Muscle of back (tissue), 11 donors: ENCODE measurements around the gene C2orf68. TPM values are rescaled to one million over a fixed set of nuclear protein-coding genes. Genes with fewer than 3 reads are reported as not detected.
"Not testable (repeated sequence)": the region's sequence is repeated elsewhere in the genome, so short reads cannot be mapped to it uniquely, and the experiment has no call there.

Source experiments
- DNase-seq, 3 donors: peaks; one replicate each; pipeline versions ENCODE4 v3.0.0 to v3.0.0-alpha.2; 2013
- polyA plus RNA-seq, 10 donors: library from polyadenylated mRNA; unstranded; fragments of 120-200 nt; gene quantifications; one replicate each; pipeline ENCODE4 v1.2.1, GENCODE V29; 2013; ENCODE audit not compliant: insufficient read length in 10 of 10

Gene C2orf68
- polyA plus RNA-seq, 10 donors = 35.9 to 51.2 (median 43.6) TPM

GRCh38 chr2:85600951-85601770 is 10.7 kb downstream of the C2orf68 start:
- DNase-seq = peak in 1 of 3 donors; percentile 0

- DNase-seq = peak in 1 of 3 donors; percentile 0
These were observed 11.7 kb downstream of the C2orf68 start for GRCh38 chr2:85600235-85600575.

DNA sequence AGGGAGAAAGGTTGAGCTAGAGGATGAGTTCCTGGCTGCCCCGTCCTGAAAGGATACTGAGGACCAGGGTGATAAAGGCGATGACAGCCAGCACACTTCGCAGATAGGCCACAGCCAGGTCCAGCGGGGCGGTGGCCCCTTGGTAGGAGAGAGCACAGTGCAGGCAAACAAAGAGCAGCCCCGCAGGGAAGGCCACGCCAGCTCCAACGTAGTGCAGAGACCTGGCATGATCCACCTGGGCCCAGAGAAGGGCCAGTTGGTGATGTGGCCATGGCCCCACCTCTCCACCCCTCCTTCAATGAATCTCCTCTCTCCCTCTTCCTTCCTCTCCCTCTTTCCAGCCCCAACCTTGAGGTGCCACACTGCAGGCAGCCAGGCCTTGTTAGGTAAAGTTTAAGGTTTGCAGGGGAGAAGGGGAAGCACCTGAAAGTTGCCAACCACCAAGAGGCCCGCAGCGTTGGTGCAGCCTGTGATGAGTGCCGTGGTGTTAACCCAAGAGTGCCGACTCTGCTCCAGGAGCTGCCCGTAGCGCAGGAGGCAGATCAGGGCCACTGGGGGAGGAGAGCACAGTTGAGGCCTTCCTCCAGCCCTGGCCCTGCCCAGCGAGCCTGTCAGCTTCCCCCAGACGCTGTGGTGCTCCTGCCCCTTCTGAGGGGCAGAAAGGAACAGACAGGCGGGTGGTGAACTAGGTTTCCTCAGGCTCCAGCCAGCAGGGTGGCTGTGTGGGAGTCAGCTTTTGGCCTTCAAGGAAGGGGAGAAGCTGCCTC is 12.2 kb downstream of the C2orf68 start:
- DNase-seq = peak in 1 of 3 donors; percentile 1

GRCh38 chr2:85598594-85599340 is 13.1 kb downstream of the C2orf68 start:
- DNase-seq = no peak

GRCh38 chr2:85597241-85597640 is 14.6 kb downstream of the C2orf68 start:
- DNase-seq = no peak

GRCh38 chr2:85596486-85597143 is 15.3 kb downstream of the C2orf68 start:
- no peak for DNase-seq

DNA sequence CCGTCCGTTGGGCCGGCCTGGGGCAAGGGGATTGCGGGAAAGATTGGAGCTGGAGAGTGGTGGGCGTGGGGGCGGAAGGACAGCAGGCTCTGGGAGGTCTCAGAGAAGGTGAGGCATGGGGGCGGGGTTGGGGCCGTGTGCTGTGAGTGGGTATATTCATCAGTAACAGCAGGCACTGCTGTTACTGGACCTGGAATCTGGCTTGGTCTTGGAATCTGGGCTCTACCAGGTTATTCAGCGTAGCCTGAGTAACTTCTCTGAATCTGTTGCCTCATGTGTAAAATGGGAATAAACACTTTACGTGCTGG is 15.9 kb downstream of the C2orf68 start:
- DNase-seq = no peak

DNA sequence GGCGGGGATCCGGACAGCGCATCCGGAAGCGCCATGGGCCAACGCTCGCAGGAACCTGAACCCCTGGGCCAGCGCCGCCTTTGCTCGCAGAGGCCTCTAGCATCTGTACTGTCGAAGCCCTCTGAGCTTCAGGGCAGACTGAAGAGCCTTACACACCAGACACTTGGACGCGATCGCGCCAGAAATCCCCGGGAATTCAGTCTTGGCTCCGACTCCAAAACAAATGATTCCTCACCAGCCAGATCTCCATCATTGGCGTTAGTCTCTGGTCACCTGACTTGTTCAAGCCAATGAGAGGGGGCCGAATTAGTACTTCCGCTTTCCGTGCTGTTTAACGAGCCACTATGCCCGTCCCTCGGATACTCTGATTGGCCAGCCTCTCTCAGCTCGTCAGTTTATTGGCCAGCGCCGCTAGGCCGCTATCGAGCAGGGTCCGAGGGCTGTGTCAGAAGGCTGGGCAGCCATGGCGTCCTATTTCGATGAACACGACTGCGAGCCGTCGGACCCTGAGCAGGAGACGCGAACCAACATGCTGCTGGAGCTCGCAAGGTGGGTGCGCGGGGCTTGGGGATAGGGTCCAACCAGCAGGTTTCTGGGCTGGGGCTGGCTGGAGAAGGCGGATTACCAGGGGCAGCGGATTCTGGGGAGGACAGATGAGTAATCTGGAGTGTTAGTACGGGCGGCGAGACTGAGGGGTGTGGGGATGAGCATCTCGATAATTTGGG is 16.4 kb downstream of the C2orf68 start, which contains the start of gene RNF181:
TSS of gene RNF181 (plus strand) at position 445 of the 725 bp plus-strand sequence. CDS start at position 464, 19 bp downstream.
- peak; percentile 98 to 99 (median 99) for DNase-seq

- no peak for DNase-seq
These were observed 17.1 kb downstream of the C2orf68 start for GRCh38 chr2:85594715-85595300.

DNA sequence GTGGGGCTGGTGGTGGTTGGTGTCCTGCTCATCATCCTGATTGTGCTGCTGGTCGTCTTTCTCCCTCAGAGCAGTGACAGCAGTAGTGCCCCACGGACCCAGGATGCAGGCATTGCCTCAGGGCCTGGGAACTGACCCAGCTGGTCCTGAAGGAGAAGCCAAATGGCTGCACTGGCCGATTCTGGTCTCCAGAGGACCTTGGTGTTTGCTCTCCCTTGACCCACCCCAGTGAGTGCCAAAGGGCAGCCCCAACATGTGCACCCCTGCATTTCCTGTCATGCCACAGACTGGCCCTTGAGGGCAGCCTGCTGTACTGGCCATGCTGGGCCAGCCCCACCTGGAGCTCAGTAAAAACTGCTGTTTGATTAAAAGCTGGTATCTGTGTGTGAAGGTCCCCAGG is 18.8 kb downstream of the C2orf68 start:
- DNase-seq = no peak

GRCh38 chr2:85592299-85592698 is 19.6 kb downstream of the C2orf68 start:
- DNase-seq = not testable (repeated sequence)

DNA sequence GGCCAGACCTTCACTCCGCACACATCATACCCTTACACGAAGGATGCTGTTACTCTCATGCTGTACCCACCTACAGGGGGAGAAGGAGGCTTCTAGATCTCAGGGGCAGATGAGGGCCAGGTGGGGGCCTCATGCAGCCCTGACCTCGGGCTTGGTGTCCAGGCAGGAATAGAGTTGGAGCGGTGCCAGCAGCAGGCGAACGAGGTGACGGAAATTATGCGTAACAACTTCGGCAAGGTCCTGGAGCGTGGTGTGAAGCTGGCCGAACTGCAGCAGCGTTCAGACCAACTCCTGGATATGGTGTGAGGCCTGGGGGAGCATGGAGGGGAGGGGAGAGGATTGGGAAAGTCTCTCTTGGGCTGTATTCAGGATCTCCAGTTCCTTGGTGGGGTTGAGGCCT is 20.3 kb downstream of the C2orf68 start:
- peak in 1 of 3 donors; percentile 2 for DNase-seq

- no peak for DNase-seq
These were observed 20.9 kb downstream of the C2orf68 start for GRCh38 chr2:85590950-85591349.

- DNase-seq = peak in 1 of 3 donors; percentile 20
These were observed 21.7 kb downstream of the C2orf68 start for GRCh38 chr2:85589982-85590791.

GRCh38 chr2:85589181-85589580 is 22.7 kb downstream of the C2orf68 start:
- DNase-seq = peak in 1 of 3 donors; percentile 44

DNA sequence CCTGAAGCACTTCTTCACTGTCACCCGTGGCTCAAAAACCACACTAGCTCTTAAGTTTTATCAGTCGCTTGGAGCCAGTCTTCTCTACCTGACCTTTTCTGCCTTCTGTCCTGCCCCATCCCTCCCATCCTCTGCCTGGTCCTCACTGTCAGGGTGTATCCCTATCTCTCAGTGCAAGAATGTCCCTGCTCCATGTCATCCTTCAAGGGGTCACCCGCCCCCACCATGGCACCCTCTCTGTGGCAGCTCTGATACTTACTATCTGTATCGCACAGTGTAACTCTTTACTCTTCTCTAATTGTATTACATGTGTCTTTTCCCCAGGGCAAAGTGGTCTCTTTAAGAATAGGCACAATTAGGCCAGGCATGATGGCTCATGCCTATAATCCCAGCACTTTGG is 23.2 kb downstream of the C2orf68 start:
- DNase-seq = peak in 1 of 3 donors; percentile 2

DNA sequence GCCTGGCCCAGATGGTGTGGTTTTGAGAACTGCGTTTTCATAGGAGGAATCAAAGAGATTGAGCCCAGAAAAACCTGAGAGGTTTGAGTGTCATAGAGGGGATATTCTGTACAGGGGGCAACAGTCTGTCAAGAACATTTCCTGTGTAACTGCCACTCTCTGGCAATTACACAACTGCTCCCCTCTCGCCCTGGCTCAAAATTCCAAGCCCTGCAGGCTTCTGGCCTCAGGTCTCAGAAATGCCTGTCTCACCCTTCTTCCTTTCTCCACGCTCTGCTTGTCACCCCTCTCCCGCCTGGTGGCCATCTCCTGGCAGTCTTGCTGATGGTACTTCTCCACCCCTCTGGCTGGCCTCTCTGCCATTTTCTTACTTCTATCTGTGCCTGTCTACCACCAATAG is 23.6 kb downstream of the C2orf68 start:
- DNase-seq = no peak

GRCh38 chr2:85585781-85586105 is 26.1 kb downstream of the C2orf68 start:
- DNase-seq = peak in 2 of 3 donors; percentile 5 to 67

DNA sequence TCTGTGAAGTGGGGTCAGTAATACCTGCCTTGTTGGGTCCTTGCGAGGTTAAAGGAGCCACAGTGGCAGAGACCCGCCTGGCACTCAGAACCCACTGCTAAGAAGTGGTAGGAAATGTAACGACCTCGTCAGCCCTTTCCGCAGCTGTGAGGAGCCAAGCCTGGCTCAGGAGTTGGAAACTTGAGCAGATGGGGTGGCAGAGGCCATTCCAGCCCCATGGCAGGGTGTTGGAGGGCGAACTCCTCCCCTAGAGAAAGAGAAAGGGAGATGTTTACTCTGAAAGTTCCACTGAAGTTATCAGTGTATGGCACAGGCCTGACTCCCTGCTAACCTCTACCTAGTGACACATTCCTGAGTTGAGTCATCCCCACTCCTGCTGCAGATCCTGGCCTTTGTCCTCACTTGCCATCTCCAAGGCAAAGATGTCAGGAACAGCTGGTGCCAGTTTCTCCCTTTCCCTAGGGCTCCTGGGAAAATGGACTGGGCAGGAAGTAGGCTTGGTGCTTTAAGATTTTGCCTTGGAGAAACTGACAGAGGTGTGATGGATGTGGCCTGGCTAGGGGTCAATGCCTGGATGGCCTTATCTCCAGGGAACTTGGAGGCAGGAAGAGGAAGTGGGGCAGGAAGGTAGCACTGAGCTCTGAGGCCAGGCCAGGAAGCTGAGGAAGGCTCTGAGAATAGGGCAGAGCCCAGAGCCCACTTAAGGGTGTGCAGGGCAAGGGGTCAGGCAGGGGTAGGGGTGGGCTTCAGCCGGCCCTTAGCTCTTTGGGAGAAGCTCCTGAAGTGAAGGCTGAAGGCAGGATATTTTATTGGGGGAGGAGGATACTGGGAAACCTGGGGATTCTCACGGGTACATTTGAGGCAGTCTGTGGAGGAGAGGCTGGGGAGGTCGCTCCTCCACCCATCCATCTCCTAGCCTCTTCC is 26.7 kb downstream of the C2orf68 start:
- peak in 1 of 3 donors; percentile 53 for DNase-seq
